HEK293T (cell line): ENCODE data around the gene APBB2.

ENCODE experiments used
- CTCF ChIA-PET: fragments of 350-600 bp; formaldehyde crosslinking; extraction: SDS; loops from one replicate; lab custom pipeline; 2021; ENCODE audit warnings: antibody characterized with exemption, inconsistent platforms; lab: Yijun Ruan, JAX
- POLR2A ChIA-PET: fragments of 350-600 bp; formaldehyde crosslinking; extraction: SDS; loops from one replicate; lab custom pipeline; 2020; ENCODE audit warnings: antibody characterized with exemption, inconsistent platforms; lab: Yijun Ruan, JAX
- DNase-seq: peaks from one replicate; pipeline ENCODE4 v3.0.0; 2012; ENCODE audit warnings: mixed read lengths; ENCODE audit errors: extremely low spot score
- ARNT ChIP-seq: fragments of 450-650 bp; IDR thresholded peaks from 2 replicates; pipeline ENCODE4 v1.6.1; 2017; ENCODE audit warnings: mild to moderate bottlenecking
- BHLHE40 ChIP-seq: fragments of 450-650 bp; IDR thresholded peaks from 2 replicates; pipeline ENCODE4 v1.6.1; 2016; ENCODE audit warnings: mild to moderate bottlenecking, moderate library complexity, borderline replicate concordance
- CTBP1 ChIP-seq: fragments of 450-650 bp; IDR thresholded peaks from 2 replicates; pipeline ENCODE4 v1.6.1; 2016; ENCODE audit warnings: borderline replicate concordance
- ELF4 ChIP-seq: fragments of 450-650 bp; IDR thresholded peaks from 2 replicates; pipeline ENCODE4 v1.6.1; 2017; ENCODE audit warnings: antibody characterized with exemption
- FOXA1 ChIP-seq: fragments of 450-650 bp; IDR thresholded peaks from 2 replicates; pipeline ENCODE4 v1.6.1; 2016; ENCODE audit warnings: mild to moderate bottlenecking
- FOXK2 ChIP-seq: fragments of 450-650 bp; IDR thresholded peaks from 2 replicates; pipeline ENCODE4 v1.6.1; 2016; ENCODE audit warnings: mild to moderate bottlenecking
- FOXM1 ChIP-seq: fragments of 450-650 bp; IDR thresholded peaks from 2 replicates; pipeline ENCODE4 v1.6.1; 2017; ENCODE audit warnings: mild to moderate bottlenecking, borderline replicate concordance
- HDGF ChIP-seq: fragments of 450-650 bp; IDR thresholded peaks from 2 replicates; pipeline ENCODE4 v1.6.1; 2017; ENCODE audit warnings: antibody characterized with exemption, borderline replicate concordance
- L3MBTL2 ChIP-seq: fragments of 450-650 bp; conservative IDR thresholded peaks from 2 replicates; pipeline ENCODE4 v1.6.1; 2016; ENCODE audit warnings: mild to moderate bottlenecking
- LEF1 ChIP-seq: fragments of 450-650 bp; IDR thresholded peaks from 2 replicates; pipeline ENCODE4 v1.6.1; 2017; ENCODE audit warnings: mild to moderate bottlenecking, borderline replicate concordance
- NFRKB ChIP-seq: fragments of 450-650 bp; IDR thresholded peaks from 2 replicates; pipeline ENCODE4 v1.6.1; 2016; ENCODE audit warnings: mild to moderate bottlenecking, moderate library complexity
- PKNOX1 ChIP-seq: fragments of 450-650 bp; IDR thresholded peaks from 2 replicates; pipeline ENCODE4 v1.6.1; 2016
- SP1 ChIP-seq: fragments of 450-650 bp; IDR thresholded peaks from 2 replicates; pipeline ENCODE4 v1.6.1; 2017
- SUZ12 ChIP-seq: fragments of 450-650 bp; IDR thresholded peaks from 2 replicates; pipeline ENCODE4 v1.6.1; 2016; ENCODE audit warnings: mild to moderate bottlenecking
- TARDBP ChIP-seq: fragments of 450-650 bp; IDR thresholded peaks from 2 replicates; pipeline ENCODE4 v1.6.1; 2016
- ZNF384 ChIP-seq: fragments of 450-650 bp; IDR thresholded peaks from 2 replicates; pipeline ENCODE4 v1.6.1; 2016

Gene APBB2

GRCh38 chr4:41169256-41169800 is 45.0 kb downstream of the APBB2 start:
- no peak for DNase-seq
- CTCF ChIA-PET: no interaction called here
- no peak for TF ChIP-seq SUZ12
- TF ChIP-seq L3MBTL2: no peak
- no peak for TF ChIP-seq ZNF384
- TF ChIP-seq NFRKB: no peak
- TF ChIP-seq FOXM1: no peak
- no peak for TF ChIP-seq BHLHE40
- no peak for TF ChIP-seq HDGF
- TF ChIP-seq LEF1: no peak
- POLR2A ChIA-PET: no interaction called here

GRCh38 chr4:41167191-41167590 is 47.2 kb downstream of the APBB2 start:
- DNase-seq: no peak
- POLR2A ChIA-PET: no interaction called here
- CTCF ChIA-PET: no interaction called here
- TF ChIP-seq HDGF (no peak), NFRKB (no peak), FOXA1 (no peak), ELF4 (no peak), ARNT (no peak), LEF1 (no peak), PKNOX1 (no peak), ZNF384 (no peak), L3MBTL2 (no peak), SP1 (no peak), BHLHE40 (no peak), SUZ12 (no peak), FOXK2 (no peak), CTBP1 (no peak), TARDBP (no peak), FOXM1 (no peak)

GRCh38 chr4:41164405-41164804 is 49.9 kb downstream of the APBB2 start:
- ChIA-PET CTCF (no interaction called here), POLR2A (no interaction called here)
- DNase-seq: no peak
- TF ChIP-seq PKNOX1: no peak
- no peak for TF ChIP-seq SUZ12
- no peak for TF ChIP-seq CTBP1
- TF ChIP-seq NFRKB: no peak
- TF ChIP-seq LEF1: no peak
- TF ChIP-seq BHLHE40: no peak
- no peak for TF ChIP-seq FOXM1
- TF ChIP-seq FOXK2: no peak
- no peak for TF ChIP-seq ELF4
- no peak for TF ChIP-seq TARDBP
- TF ChIP-seq FOXA1: no peak
- TF ChIP-seq HDGF: no peak
- no peak for TF ChIP-seq ARNT
- no peak for TF ChIP-seq L3MBTL2
- TF ChIP-seq SP1: no peak
- no peak for TF ChIP-seq ZNF384

GRCh38 chr4:41161355-41161754 is 53.0 kb downstream of the APBB2 start:
- ChIA-PET CTCF (no interaction called here), POLR2A (no interaction called here)
- no peak for DNase-seq
- TF ChIP-seq SP1: no peak
- no peak for TF ChIP-seq ELF4
- no peak for TF ChIP-seq PKNOX1
- TF ChIP-seq FOXA1: no peak
- TF ChIP-seq TARDBP: no peak
- TF ChIP-seq ARNT: no peak
- TF ChIP-seq HDGF: no peak
- no peak for TF ChIP-seq CTBP1
- no peak for TF ChIP-seq ZNF384
- no peak for TF ChIP-seq BHLHE40
- no peak for TF ChIP-seq L3MBTL2
- TF ChIP-seq SUZ12: no peak
- TF ChIP-seq FOXM1: no peak

- CTCF ChIA-PET: interaction anchor here (1.4 kb wide), 1 partner anchor 13 kb away, joined by 3 read pairs; no protein-coding TSS in a partner anchor
Measured at GRCh38 chr4:41160856-41161255, 53.5 kb downstream of the APBB2 start.

More at GRCh38 chr4:41160856-41161255, 53.5 kb downstream of the APBB2 start:
- TF ChIP-seq FOXA1: no peak
- no peak for TF ChIP-seq PKNOX1
- no peak for TF ChIP-seq ZNF384
- no peak for TF ChIP-seq HDGF
- DNase-seq: no peak
- POLR2A ChIA-PET: no interaction called here
